GM21576 (cell line): ENCODE measurements around the gene DOCK9.
"Not testable (repeated sequence)": the region's sequence is repeated elsewhere in the genome, so short reads cannot be mapped to it uniquely, and the experiment has no call there.

ENCODE experiments used
- ATAC-seq: cut with Tn5 transposase; IDR thresholded peaks from one replicate; pipeline ENCODE4 v1.9.1; 2021; ENCODE audit warnings: mild to moderate bottlenecking, moderate library complexity; ENCODE audit not compliant: unreplicated experiment

Gene DOCK9

GRCh38 chr13:98828614-98829013 is 149.2 kb downstream of the DOCK9 start:
- no peak for ATAC-seq

- ATAC-seq, result no peak
Measured at GRCh38 chr13:98827449-98827848, 150.4 kb downstream of the DOCK9 start.

- ATAC-seq, result no peak
Measured at GRCh38 chr13:98826146-98826545, 151.7 kb downstream of the DOCK9 start.

GRCh38 chr13:98825659-98826058 is 152.2 kb downstream of the DOCK9 start:
- ATAC-seq, result no peak

GRCh38 chr13:98824376-98825160 is 153.3 kb downstream of the DOCK9 start:
- no peak for ATAC-seq

GRCh38 chr13:98823442-98823841 is 154.4 kb downstream of the DOCK9 start:
- ATAC-seq, result no peak

- no peak for ATAC-seq
Measured at GRCh38 chr13:98822225-98822606, 155.6 kb downstream of the DOCK9 start.

- ATAC-seq, result no peak
Measured at GRCh38 chr13:98821372-98822224, 156.3 kb downstream of the DOCK9 start.

GRCh38 chr13:98820744-98821371 is 157.0 kb downstream of the DOCK9 start:
- no peak for ATAC-seq

GRCh38 chr13:98820300-98820699 is 157.6 kb downstream of the DOCK9 start:
- ATAC-seq, result no peak

- no peak for ATAC-seq
Measured at GRCh38 chr13:98819382-98820010, 158.4 kb downstream of the DOCK9 start.

GRCh38 chr13:98816406-98816805 is 161.5 kb downstream of the DOCK9 start:
- ATAC-seq, result no peak

GRCh38 chr13:98813993-98814392 is 163.9 kb downstream of the DOCK9 start:
- ATAC-seq, result no peak

- ATAC-seq, result not testable (repeated sequence)
Measured at GRCh38 chr13:98812186-98812790, 165.6 kb downstream of the DOCK9 start.

- no peak for ATAC-seq
Measured at GRCh38 chr13:98810746-98811145, 167.1 kb downstream of the DOCK9 start.

GRCh38 chr13:98809345-98809777 is 168.5 kb downstream of the DOCK9 start:
- ATAC-seq, result no peak

- ATAC-seq, result no peak
Measured at GRCh38 chr13:98807774-98808173, 170.1 kb downstream of the DOCK9 start.

GRCh38 chr13:98804336-98804855 is 173.5 kb downstream of the DOCK9 start:
- no peak for ATAC-seq

- no peak for ATAC-seq
Measured at GRCh38 chr13:98803921-98804320, 173.9 kb downstream of the DOCK9 start.

- no peak for ATAC-seq
Measured at GRCh38 chr13:98803111-98803561, 174.7 kb downstream of the DOCK9 start.
